PC-3 (cell line): ENCODE data around the gene DHODH.

Experiments
- EZH2 ChIP-seq: fragments of 300-600 bp; sonication (generic); IDR thresholded peaks from one replicate; pipeline ENCODE4 v1.6.1; 2017; ENCODE audit warnings: antibody characterized with exemption, mild to moderate bottlenecking, low read length; ENCODE audit not compliant: unreplicated experiment
- TF ChIP-seq, protein P1 (sequence below): fragments of 300-600 bp; sonication (generic); conservative IDR thresholded peaks from 2 replicates; pipeline ENCODE4 v1.5.1; 2017; ENCODE audit warnings: antibody characterized with exemption, low read depth, mild to moderate bottlenecking, low read length

DNA sequence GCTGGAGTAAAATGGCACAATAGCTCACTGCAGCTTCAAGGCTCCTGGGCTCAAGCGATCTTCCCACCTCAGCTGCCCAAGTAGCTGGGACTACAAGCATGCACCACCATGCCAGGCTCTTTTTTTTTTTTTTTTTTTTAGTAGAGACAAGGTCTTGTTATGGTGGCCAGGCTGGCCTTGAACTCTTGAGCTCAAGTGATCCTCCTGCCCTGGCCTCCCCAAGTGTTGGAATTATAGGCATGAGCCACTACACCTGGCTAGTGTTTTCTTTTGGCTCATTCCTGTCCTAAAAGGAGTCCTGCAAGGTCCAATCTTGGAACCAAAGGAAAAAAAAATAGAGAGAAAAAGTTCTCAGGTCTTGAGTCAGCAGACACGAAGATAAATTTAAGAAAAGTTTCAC lies 39.2 kb upstream of the DHODH start:
- TF ChIP-seq, protein P1, sequence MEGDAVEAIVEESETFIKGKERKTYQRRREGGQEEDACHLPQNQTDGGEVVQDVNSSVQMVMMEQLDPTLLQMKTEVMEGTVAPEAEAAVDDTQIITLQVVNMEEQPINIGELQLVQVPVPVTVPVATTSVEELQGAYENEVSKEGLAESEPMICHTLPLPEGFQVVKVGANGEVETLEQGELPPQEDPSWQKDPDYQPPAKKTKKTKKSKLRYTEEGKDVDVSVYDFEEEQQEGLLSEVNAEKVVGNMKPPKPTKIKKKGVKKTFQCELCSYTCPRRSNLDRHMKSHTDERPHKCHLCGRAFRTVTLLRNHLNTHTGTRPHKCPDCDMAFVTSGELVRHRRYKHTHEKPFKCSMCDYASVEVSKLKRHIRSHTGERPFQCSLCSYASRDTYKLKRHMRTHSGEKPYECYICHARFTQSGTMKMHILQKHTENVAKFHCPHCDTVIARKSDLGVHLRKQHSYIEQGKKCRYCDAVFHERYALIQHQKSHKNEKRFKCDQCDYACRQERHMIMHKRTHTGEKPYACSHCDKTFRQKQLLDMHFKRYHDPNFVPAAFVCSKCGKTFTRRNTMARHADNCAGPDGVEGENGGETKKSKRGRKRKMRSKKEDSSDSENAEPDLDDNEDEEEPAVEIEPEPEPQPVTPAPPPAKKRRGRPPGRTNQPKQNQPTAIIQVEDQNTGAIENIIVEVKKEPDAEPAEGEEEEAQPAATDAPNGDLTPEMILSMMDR = no peak
- no peak for TF ChIP-seq EZH2
